GM10266 (cell line): ENCODE data around the gene LRSAM1.
A peak's percentile ranks its signal among the peaks of the same experiment; 100 is the strongest.

Experiments
- DNase-seq: peaks from one replicate; pipeline ENCODE4 v3.0.0; 2012; ENCODE audit errors: extremely low spot score
- CTCF ChIP-seq: IDR thresholded peaks from 2 replicates; pipeline ENCODE4 v1.5.1; 2012; ENCODE audit warnings: mild to moderate bottlenecking, low read depth; ENCODE audit not compliant: control insufficient read depth, insufficient read depth; ENCODE audit errors: missing control alignments

Gene LRSAM1

GRCh38 chr9:127407492-127407843 is 43.8 kb upstream of the LRSAM1 start:
- no peak for DNase-seq
- no peak for TF ChIP-seq CTCF

- no peak for DNase-seq
- TF ChIP-seq CTCF: no peak
These were observed 40.2 kb upstream of the LRSAM1 start for GRCh38 chr9:127411122-127411521.

- TF ChIP-seq CTCF: no peak
- no peak for DNase-seq
These were observed 36.2 kb upstream of the LRSAM1 start for GRCh38 chr9:127415141-127415540.

- DNase-seq: no peak
- no peak for TF ChIP-seq CTCF
These were observed 35.7 kb upstream of the LRSAM1 start for GRCh38 chr9:127415657-127416056.

GRCh38 chr9:127417131-127418036 is 33.9 kb upstream of the LRSAM1 start:
- TF ChIP-seq CTCF: no peak
- no peak for DNase-seq

GRCh38 chr9:127418037-127418471 is 33.3 kb upstream of the LRSAM1 start:
- peak; percentile 48 for TF ChIP-seq CTCF
- DNase-seq: no peak

GRCh38 chr9:127419348-127419747 is 32.0 kb upstream of the LRSAM1 start:
- TF ChIP-seq CTCF: no peak
- no peak for DNase-seq
